DOHH2 (cell line): ENCODE data around the gene MTG1.

Experiments used
- EZH2phosphoT487 ChIP-seq: fragments of 200-600 bp; sonication (generic); IDR thresholded peaks from 2 replicates; pipeline ENCODE4 v1.6.1; 2017; ENCODE audit warnings: borderline replicate concordance, mild to moderate bottlenecking, antibody characterized with exemption, low read length, moderate library complexity, mixed read lengths
- TF ChIP-seq, protein P1 (sequence below): fragments of 200-600 bp; sonication (generic); IDR thresholded peaks from one replicate; pipeline ENCODE4 v1.5.1; 2014; ENCODE audit warnings: antibody characterized with exemption, mild to moderate bottlenecking, low read depth, low read length; ENCODE audit not compliant: poor library complexity, severe bottlenecking

DNA sequence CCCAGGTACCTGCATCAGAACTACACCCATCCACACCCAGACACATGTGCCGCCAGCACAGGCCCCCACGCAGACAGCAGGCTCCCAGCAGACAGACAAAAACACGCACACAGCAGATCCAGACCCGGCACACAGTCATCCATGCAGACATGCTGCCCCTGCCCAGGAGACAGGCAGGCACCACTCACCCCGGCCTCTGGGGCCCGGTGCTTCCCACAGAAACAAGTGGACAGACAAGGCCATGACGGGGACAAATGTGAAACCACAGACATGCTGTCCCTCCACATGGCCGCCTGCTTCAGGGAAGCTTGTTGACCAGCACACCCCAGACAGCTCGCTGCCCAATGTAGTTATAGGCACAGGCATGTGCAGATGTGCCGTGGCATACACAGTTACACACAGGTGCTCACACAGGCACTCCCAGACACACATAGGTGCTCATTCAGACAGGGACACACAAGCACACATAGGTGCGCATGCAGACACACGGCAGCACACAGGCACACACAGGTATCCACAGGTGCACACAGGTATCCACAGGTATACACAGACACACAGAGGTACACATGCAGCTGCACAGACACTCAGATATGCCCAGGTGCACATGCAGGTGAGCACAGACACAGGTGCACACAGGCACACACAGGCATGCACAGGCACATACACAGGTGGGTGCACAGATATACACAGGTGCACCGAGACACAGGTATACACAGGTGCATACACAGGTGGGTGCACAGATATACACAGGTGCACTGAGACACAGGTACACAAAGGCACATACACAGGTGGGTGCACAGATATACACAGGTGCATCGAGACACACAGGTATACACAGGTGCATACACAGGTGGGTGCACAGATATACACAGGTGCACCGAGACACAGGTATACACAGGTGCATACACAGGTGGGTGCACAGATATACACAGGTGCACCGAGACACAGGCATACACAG lies 49.3 kb downstream of the MTG1 start:
- no peak for TF ChIP-seq EZH2phosphoT487
- TF ChIP-seq, protein P1, sequence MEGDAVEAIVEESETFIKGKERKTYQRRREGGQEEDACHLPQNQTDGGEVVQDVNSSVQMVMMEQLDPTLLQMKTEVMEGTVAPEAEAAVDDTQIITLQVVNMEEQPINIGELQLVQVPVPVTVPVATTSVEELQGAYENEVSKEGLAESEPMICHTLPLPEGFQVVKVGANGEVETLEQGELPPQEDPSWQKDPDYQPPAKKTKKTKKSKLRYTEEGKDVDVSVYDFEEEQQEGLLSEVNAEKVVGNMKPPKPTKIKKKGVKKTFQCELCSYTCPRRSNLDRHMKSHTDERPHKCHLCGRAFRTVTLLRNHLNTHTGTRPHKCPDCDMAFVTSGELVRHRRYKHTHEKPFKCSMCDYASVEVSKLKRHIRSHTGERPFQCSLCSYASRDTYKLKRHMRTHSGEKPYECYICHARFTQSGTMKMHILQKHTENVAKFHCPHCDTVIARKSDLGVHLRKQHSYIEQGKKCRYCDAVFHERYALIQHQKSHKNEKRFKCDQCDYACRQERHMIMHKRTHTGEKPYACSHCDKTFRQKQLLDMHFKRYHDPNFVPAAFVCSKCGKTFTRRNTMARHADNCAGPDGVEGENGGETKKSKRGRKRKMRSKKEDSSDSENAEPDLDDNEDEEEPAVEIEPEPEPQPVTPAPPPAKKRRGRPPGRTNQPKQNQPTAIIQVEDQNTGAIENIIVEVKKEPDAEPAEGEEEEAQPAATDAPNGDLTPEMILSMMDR, result no peak
